Ovary (tissue), 3 donors: ENCODE measurements around the gene HLA-DPB1.

ENCODE experiments used
- EP300 ChIP-seq: sonication (generic); formaldehyde crosslinking; IDR thresholded peaks from one replicate; pipeline ENCODE4 v1.6.1; 2017; ENCODE audit warnings: antibody characterized with exemption
- POLR2A ChIP-seq: fragments of 450-650 bp; IDR thresholded peaks from one replicate; pipeline ENCODE4 v1.6.1; 2017; ENCODE audit warnings: antibody characterized with exemption, mild to moderate bottlenecking, moderate library complexity
- TF ChIP-seq, protein P1 (sequence below), 3 donors: fragments of 450-650 bp in 2 of 3; fragments of 200-600 bp in 1 of 3; IDR thresholded peaks; one replicate each; pipeline versions ENCODE4 v1.5.1 to v1.8.0; 2016 to 2022; ENCODE audit warnings: antibody characterized with exemption in 3 of 3, mild to moderate bottlenecking in 1 of 3
- donor health status: DM: no; HTN: no; CAD: no.

DNA sequence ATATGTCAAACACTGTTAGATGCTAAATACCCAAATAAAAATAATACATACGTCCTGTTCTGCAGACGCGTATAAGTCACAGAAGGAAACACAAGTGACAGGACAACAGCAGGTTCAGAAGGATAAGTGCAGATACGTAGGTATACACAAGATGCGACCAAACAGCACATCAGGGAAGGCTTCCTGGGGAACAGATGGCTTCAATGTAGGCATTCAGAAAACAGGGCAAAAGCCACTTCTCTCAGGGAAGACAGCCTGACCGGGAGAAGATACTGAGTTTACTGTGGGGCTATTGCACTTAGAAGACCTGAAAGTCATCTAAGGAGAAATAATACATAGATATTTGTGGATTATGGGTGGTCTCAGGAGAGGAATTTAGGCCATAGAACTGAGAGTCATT is 4.2 kb upstream of the HLA-DPB1 start:
- TF ChIP-seq EP300 (no peak), POLR2A (no peak)
- TF ChIP-seq, protein P1, sequence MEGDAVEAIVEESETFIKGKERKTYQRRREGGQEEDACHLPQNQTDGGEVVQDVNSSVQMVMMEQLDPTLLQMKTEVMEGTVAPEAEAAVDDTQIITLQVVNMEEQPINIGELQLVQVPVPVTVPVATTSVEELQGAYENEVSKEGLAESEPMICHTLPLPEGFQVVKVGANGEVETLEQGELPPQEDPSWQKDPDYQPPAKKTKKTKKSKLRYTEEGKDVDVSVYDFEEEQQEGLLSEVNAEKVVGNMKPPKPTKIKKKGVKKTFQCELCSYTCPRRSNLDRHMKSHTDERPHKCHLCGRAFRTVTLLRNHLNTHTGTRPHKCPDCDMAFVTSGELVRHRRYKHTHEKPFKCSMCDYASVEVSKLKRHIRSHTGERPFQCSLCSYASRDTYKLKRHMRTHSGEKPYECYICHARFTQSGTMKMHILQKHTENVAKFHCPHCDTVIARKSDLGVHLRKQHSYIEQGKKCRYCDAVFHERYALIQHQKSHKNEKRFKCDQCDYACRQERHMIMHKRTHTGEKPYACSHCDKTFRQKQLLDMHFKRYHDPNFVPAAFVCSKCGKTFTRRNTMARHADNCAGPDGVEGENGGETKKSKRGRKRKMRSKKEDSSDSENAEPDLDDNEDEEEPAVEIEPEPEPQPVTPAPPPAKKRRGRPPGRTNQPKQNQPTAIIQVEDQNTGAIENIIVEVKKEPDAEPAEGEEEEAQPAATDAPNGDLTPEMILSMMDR (IDR thresholded peaks at IDR 0.05): no peak
